Endometrial microvascular endothelial cells (primary cell): ENCODE results near the gene LMTK2. TPM values are rescaled to one million over a fixed set of nuclear protein-coding genes. Genes with fewer than 3 reads are reported as not detected.

ENCODE experiments used
- total RNA-seq: library from RNA; depleted of rRNA; stranded (reverse); fragments of >200 nt; gene quantifications from one replicate; pipeline ENCODE4 v1.2.3, GENCODE V29; 2015; ENCODE audit errors: inconsistent ontology term

Gene LMTK2
- total RNA-seq, 1 donor from 2014 or later = 11.1 TPM

Other genes starting within 250 kb of the LMTK2 start
- 15.6 TPM for gene ASNS, start 234.5 kb upstream of the LMTK2 start, total RNA-seq
- not detected for gene OCM2, start 116.7 kb upstream of the LMTK2 start, total RNA-seq
- not detected for gene BHLHA15, start 104.6 kb downstream of the LMTK2 start, total RNA-seq
- gene TECPR1, start 145.4 kb downstream of the LMTK2 start, total RNA-seq = 126 TPM
- gene BRI3, start 174.8 kb downstream of the LMTK2 start, total RNA-seq = 66.6 TPM